ENCODE results near the gene CACNA2D3.

The CACNA2D3 gene

DNA sequence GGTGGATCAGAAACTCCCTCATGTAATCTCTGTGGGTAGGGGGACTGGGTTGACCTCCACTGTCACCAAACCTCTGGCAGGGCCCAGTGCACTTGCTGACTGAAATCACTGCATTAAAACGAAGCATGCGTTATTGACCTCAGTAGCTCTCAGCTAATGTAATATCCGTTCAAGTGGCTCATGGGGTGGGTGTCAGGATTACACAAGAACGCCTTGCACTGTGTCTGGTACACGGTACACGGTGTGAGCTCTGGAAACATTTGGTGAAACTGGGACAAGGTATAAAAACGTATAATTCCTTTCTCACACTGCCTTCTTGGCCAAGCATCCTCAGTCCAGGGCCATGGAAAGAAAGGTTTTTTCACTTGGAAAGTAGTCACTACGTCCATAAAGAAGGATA, 793.6 kb downstream of the CACNA2D3 start:
- Mint-ChIP-seq H3K36me3 (no peaks in the 10 kb centered on the region), H3K27me3 (no peaks in the 10 kb centered on the region), H3K9me3 (ENCODE audit: low read depth) (peaks cover 4% of the 10 kb centered on the region), H3K4me3 (no peak overlapping the region), H3K4me1 (ENCODE audit: low read depth) (no peaks in the 10 kb centered on the region), H3K27ac (no peak overlapping the region)

DNA sequence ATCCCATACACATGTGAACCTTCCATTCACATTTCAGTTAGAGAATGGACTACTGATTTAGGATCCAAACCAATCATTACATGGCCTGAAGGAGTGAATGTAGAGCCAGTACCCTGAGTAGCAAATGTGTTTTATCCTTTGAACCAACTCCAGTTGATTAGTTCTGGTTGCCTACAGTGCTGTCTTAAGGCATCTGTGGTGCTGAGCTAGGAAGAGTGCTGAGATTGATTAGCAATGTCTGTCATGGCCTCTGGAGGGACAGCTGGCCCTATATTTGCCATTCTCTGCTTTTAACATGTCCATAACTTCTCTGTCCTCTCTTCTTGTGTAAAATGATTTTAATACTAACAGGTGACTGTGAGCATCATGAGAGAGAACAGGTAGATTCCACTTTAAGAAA, 794.4 kb downstream of the CACNA2D3 start:
- H3K9me3 Mint-ChIP-seq (ENCODE audit: low read depth) = peaks cover 4% of the 10 kb centered on the region
- no peaks in the 10 kb centered on the region for H3K36me3 Mint-ChIP-seq
- no peak overlapping the region for H3K4me3 Mint-ChIP-seq
- no peaks in the 10 kb centered on the region for H3K4me1 Mint-ChIP-seq (ENCODE audit: low read depth)
- H3K27me3 Mint-ChIP-seq = no peaks in the 10 kb centered on the region
- H3K27ac Mint-ChIP-seq = no peak overlapping the region

GRCh38 chr3:54917174-54917573, 794.8 kb downstream of the CACNA2D3 start:
- H3K27ac Mint-ChIP-seq = no peak overlapping the region
- H3K4me3 Mint-ChIP-seq = no peak overlapping the region
- no peaks in the 10 kb centered on the region for H3K36me3 Mint-ChIP-seq
- peaks cover 4% of the 10 kb centered on the region for H3K9me3 Mint-ChIP-seq (ENCODE audit: low read depth)
- H3K27me3 Mint-ChIP-seq = no peaks in the 10 kb centered on the region
- no peaks in the 10 kb centered on the region for H3K4me1 Mint-ChIP-seq (ENCODE audit: low read depth)

DNA sequence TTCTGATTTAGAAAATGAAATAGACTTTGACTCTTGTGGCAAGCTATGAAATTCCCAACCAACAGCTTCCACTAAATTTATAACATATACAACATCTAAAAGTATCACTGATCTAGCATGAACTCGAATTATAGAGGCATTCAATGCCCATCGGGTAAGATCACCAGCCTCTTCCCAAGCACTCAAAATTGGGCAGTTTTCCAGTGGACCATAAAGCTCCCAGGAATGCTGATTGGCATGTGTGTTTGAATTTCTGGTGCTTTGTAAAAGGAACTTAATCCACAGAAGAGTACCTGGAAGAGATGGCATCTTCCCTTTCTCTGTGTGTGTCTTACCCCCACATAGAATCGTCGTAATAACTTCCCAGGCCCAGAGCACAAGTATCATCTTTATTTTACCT, 795.5 kb downstream of the CACNA2D3 start:
- Mint-ChIP-seq H3K9me3 (ENCODE audit: low read depth) (peaks cover 2% of the 10 kb centered on the region), H3K36me3 (no peaks in the 10 kb centered on the region), H3K27ac (no peak overlapping the region), H3K4me1 (ENCODE audit: low read depth) (no peaks in the 10 kb centered on the region), H3K4me3 (no peak overlapping the region), H3K27me3 (no peaks in the 10 kb centered on the region)

DNA sequence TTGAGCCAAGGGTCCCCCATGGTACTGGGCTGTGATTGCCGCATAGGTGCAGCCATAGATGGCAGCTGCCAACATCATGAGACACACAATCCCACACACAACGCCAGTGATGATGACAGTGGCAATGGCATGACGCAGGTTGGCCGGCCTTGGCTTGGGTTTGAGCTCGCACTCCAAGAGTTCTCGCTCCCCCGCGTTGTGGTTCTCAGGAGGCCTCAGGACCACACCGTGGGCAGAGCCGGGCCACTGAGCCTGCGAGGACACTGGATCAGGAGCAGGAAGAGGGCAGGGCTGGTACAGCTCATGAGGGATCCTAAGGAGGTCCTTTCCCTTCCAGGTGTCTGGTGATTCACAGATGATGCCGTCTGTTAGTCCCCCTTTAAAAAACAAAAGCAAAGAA, 796.2 kb downstream of the CACNA2D3 start:
- Mint-ChIP-seq H3K4me1 (ENCODE audit: low read depth) (no peaks in the 10 kb centered on the region), H3K4me3 (no peak overlapping the region), H3K9me3 (ENCODE audit: low read depth) (peaks cover 8% of the 10 kb centered on the region), H3K27ac (no peak overlapping the region), H3K36me3 (no peaks in the 10 kb centered on the region), H3K27me3 (no peaks in the 10 kb centered on the region)

DNA sequence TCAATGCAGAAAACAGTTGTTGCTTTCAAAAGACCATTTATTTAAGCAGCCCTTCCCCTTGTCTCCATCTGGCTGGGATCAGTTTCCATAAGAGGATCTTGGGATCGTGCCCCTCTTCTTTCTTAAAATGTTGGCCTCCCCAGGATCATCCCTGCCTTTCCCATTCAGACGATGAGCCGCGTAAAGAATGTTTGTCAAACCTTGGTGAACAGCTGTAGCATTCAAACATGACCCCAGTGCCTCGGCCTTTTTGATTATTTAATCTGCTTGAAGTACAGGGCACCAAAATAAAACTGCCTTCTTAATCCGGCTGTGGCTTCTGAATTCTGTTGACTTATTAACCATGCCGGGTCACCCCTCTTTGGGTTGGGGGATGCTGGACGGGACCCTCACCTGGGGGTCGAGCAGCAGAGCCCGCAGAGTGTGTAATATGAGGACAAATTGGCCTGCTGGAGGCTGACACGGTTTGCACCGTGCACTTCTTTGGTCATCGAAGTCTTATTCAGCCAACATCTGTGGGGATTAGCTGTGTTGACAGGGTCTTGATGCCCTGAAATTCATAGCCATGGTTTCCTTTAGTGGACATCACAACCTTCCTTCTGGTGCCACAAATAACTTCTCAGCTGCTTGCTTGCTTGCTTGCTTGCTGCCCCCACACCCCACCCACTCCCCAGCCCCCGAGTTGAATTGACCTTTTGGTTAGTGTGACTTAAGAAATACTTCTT, 805.9 kb downstream of the CACNA2D3 start, which contains the start of gene LRTM1:
LRTM1 (minus strand) TSS at position 14 of the 725 bp plus-strand sequence. CDS start 148 bp downstream, outside the sequence.
- Mint-ChIP-seq H3K9me3 (ENCODE audit: low read depth) (peaks cover 3% of the 10 kb centered on the region), H3K4me1 (ENCODE audit: low read depth) (no peaks in the 10 kb centered on the region), H3K27me3 (no peaks in the 10 kb centered on the region), H3K36me3 (no peaks in the 10 kb centered on the region), H3K27ac (no peak within 1 kb of the TSS), H3K4me3 (no peak within 1 kb of the TSS)

GRCh38 chr3:54931182-54931581, 808.8 kb downstream of the CACNA2D3 start:
- Mint-ChIP-seq H3K27ac (no peak overlapping the region), H3K9me3 (ENCODE audit: low read depth) (no peaks in the 10 kb centered on the region), H3K36me3 (no peaks in the 10 kb centered on the region)

DNA sequence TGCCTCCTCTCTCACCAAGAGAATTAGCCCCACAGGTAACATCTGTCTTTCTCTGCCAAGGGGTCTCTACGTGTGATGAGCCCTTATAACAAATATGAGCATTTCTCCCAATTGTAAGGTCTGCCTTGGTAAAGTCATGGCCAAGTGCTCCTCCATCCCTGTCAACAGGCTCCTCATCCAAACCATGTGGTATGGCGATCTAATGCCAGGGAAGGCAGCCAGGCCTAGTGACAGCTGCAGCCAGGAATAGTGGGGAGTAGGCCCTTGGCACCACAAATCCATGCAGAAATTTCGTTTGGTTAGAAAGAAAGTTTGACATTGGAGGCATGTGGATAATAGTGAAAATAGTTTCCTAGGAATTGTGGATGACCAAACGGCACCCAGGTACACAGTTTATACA, 810.3 kb downstream of the CACNA2D3 start:
- no peaks in the 10 kb centered on the region for H3K36me3 Mint-ChIP-seq
- no peak overlapping the region for H3K4me3 Mint-ChIP-seq
- H3K9me3 Mint-ChIP-seq (ENCODE audit: low read depth) = no peaks in the 10 kb centered on the region
- no peaks in the 10 kb centered on the region for H3K27me3 Mint-ChIP-seq
- H3K27ac Mint-ChIP-seq = no peak overlapping the region
- H3K4me1 Mint-ChIP-seq (ENCODE audit: low read depth) = no peaks in the 10 kb centered on the region

More at GRCh38 chr3:54931182-54931581, 808.8 kb downstream of the CACNA2D3 start:
- Mint-ChIP-seq H3K4me1 (ENCODE audit: low read depth) (no peaks in the 10 kb centered on the region), H3K27me3 (no peaks in the 10 kb centered on the region), H3K4me3 (no peak overlapping the region)

DNA sequence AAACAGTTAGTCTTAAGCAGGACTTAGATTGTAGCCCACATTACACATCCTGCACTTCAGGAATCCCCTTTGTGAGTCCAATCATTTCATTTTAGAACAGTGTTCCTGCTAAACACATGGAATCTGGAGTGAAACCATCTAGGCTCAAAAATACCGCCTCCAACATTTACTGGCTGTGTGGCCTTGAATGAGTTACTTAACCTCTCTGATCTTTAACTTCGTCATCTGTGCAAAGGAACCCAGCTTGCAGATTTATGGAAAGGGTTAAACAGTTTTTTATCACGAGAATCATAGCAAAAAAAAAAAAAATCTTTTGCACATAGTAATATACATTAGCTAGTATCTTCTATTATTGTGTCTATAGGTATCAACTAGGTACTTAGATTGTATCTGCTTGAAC, 813.5 kb downstream of the CACNA2D3 start:
- H3K27me3 Mint-ChIP-seq = no peaks in the 10 kb centered on the region
- H3K4me1 Mint-ChIP-seq (ENCODE audit: low read depth) = no peaks in the 10 kb centered on the region
- no peaks in the 10 kb centered on the region for H3K36me3 Mint-ChIP-seq
- no peak overlapping the region for H3K27ac Mint-ChIP-seq
- H3K4me3 Mint-ChIP-seq = no peak overlapping the region
- no peaks in the 10 kb centered on the region for H3K9me3 Mint-ChIP-seq (ENCODE audit: low read depth)

DNA sequence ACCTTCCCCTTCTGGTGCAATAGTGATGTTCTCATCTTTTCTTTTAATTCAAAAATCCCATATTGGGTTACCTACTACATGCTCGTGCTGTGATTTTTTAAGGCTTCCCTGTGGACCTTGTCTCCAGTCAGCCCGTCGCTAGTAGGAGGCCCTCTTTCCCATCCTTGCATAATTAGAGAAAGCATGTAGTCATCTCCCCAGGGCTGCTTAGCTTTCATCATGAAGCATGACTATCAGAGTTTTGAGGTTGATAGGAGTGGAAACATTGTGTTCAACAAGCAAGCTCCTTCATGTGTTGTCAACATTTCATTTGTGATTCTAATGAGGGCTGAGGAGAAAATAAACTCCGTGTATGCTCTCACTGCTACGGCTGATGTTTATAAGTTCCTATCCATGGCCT, 814.2 kb downstream of the CACNA2D3 start:
- H3K27me3 Mint-ChIP-seq = no peaks in the 10 kb centered on the region

DNA sequence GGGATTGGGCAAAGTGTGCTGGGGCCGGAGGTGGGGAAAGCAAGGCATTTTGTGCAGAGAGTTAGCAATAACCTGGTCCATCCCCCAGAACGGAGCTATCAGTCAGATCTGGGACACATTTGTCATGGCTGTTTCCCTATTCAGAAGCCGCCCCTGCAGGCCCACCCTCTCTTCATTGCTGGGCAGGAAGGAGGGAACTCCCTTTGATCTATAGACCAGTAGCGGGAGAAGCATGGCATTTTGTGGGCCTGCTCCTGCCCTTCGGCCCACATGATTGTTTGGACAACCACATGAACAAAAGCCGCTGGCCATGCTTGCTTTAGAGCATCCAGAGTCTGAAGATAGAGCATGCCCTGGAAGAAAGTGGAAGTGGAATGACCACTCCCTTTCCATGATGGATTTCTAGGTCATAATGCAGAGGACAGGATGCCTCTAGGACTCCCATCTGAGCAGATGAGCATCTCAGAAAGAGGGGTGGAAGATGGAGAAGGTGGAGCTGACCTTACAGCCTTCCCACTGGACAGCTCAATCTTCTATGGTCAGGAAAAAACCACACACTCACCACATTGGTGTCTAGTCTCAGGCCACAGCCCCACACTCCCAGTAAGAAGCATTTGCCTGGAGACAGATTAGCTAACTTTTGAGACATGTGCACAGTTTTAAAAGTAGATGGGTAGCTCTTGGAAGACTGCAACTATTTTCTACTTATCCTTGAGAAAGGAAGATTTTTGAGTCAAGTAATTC, 817.4 kb downstream of the CACNA2D3 start:
- no peaks in the 10 kb centered on the region for H3K9me3 Mint-ChIP-seq (ENCODE audit: low read depth)
- no peaks in the 10 kb centered on the region for H3K27me3 Mint-ChIP-seq
- H3K27ac Mint-ChIP-seq = no peak overlapping the region
- no peaks in the 10 kb centered on the region for H3K36me3 Mint-ChIP-seq
- H3K4me1 Mint-ChIP-seq (ENCODE audit: low read depth) = no peaks in the 10 kb centered on the region
- H3K4me3 Mint-ChIP-seq = no peak overlapping the region

More for the DNA sequence above, 814.2 kb downstream of the CACNA2D3 start:
- Mint-ChIP-seq H3K36me3 (no peaks in the 10 kb centered on the region), H3K27ac (no peak overlapping the region), H3K4me1 (ENCODE audit: low read depth) (no peaks in the 10 kb centered on the region), H3K9me3 (ENCODE audit: low read depth) (no peaks in the 10 kb centered on the region), H3K4me3 (no peak overlapping the region)

DNA sequence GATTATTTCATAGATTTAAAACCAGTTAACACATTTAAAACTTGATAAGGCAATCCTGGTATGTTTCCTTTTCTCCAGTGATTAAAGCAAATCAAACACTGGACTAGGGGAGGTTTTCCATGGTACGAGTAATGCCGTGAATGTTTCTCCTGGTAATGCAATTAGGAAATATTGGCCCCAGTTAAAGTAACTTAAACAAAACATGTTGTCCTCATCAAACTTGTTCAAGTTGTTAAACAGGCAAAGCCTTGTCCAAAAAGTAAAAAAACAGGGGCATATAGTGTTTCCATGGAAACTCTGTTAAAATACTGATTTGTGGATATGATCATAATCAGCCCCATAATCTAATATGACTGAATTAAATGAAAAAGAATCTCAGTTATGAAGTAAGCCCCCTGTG, 818.6 kb downstream of the CACNA2D3 start:
- H3K36me3 Mint-ChIP-seq = no peaks in the 10 kb centered on the region
- H3K4me3 Mint-ChIP-seq = no peak overlapping the region
- no peaks in the 10 kb centered on the region for H3K4me1 Mint-ChIP-seq (ENCODE audit: low read depth)
- peaks cover 3% of the 10 kb centered on the region for H3K27me3 Mint-ChIP-seq
- no peak overlapping the region for H3K27ac Mint-ChIP-seq
- no peaks in the 10 kb centered on the region for H3K9me3 Mint-ChIP-seq (ENCODE audit: low read depth)

DNA sequence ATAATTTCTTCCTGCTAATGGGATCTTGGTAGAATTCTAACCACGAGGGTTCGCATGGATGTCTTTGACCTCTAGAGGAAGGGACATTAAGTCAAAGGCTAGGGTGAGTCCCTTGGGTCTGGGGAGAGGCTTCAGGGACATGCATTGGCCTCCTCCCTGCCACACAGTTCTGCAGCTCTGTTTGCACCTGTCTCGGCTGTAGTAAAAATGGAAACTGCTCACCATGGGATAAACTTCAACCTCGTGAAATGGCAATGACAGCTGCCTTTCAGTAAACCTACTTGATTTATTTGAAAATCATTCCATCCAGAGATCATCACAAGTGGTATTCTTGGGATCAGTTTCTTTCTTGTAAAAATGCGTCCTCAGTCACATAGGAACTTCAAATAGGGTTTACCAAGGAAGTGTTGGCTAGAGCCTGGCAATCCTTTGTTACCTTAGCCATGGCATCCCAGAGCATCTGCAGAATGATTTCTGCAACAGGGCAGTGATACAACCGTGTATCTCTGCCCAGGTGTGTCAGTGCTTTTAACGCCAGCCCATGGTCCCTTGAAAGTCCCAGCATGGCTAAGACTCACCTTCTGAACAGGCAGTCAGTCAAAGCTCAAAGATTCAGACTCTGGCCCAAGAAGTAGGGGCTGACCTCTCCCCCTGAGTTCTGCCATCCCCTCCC, 819.5 kb downstream of the CACNA2D3 start:
- H3K27ac Mint-ChIP-seq = no peak overlapping the region

GRCh38 chr3:54949491-54950044, 827.2 kb downstream of the CACNA2D3 start:
- Mint-ChIP-seq H3K27ac (no peak overlapping the region), H3K36me3 (no peaks in the 10 kb centered on the region), H3K9me3 (ENCODE audit: low read depth) (no peaks in the 10 kb centered on the region), H3K4me1 (ENCODE audit: low read depth) (no peaks in the 10 kb centered on the region), H3K27me3 (peaks cover 6% of the 10 kb centered on the region), H3K4me3 (no peak overlapping the region)

More for the DNA sequence above, 819.5 kb downstream of the CACNA2D3 start:
- H3K36me3 Mint-ChIP-seq = no peaks in the 10 kb centered on the region
- peaks cover 4% of the 10 kb centered on the region for H3K27me3 Mint-ChIP-seq
- no peaks in the 10 kb centered on the region for H3K9me3 Mint-ChIP-seq (ENCODE audit: low read depth)
- no peaks in the 10 kb centered on the region for H3K4me1 Mint-ChIP-seq (ENCODE audit: low read depth)
- H3K4me3 Mint-ChIP-seq = no peak overlapping the region
